Measurements from ENCODE around the gene HDAC4. TPM values are rescaled to one million over a fixed set of nuclear protein-coding genes. Genes with fewer than 3 reads are reported as not detected.
A peak's percentile ranks its signal among the peaks of the same experiment; 100 is the strongest.

The HDAC4 gene
- total RNA-seq, 1 experiment from 2014 or later: 32.0 TPM

DNA sequence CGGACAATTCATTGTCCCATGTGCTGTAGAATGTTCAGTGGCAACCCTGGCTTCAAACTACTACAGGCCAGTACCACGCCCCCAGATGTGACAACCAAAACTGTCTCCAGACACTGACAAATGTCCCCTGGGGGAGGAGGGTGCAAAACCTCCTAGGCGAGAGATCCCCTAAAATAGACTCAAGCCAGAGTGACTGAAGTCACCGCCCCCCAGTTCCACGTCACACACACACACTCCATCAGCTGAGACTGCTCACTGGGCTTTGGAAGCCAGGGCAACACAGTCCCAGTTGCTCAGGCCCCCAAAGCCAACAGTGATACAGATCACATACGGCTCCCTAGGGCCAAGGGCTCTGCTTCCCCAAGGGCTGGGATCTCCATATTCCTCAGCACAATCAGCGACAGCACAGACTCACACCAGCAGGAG is 19.1 kb downstream of the HDAC4 start:
- no peak overlapping the region for H3K56ac ChIP-seq (ENCODE audit: insufficient read length, low read depth, low read length)
- Mint-ChIP-seq H3K27me3 (ENCODE audit: low read depth) (no peaks in the 10 kb centered on the region), H3K9me3 (no peaks in the 10 kb centered on the region), H3K4me3 (peak overlapping the region in 1 of 2 experiments; percentile 59; a peak in 2 of 5 replicates), H3K4me1 (peaks cover 51 to 53% of the 10 kb centered on the region in 2 experiments), H3K27ac (peak overlapping the region; percentile 45 to 95 (median 51); a peak in 4 of 7 replicates), H3K36me3 (ENCODE audit: insufficient read depth in 1 of 3, low read depth in 3 of 3) (peaks cover 11 to 14% (median 11%) of the 10 kb centered on the region in 3 experiments)
- no peak overlapping the region for H3T11ph ChIP-seq (ENCODE audit: low read length)
- no peak overlapping the region for H2AFZ ChIP-seq (ENCODE audit: low read length)
- WGBS (ENCODE audit: extremely low coverage, insufficient read length, low lambda C conversion rate): no CpG with 5 or more reads among the region's 7 CpGs
- DNase-seq: no peak
- no peak overlapping the region for H2BK5ac ChIP-seq (ENCODE audit: insufficient read length, low read length)
- H3K27ac ChIP-seq (ENCODE audit: insufficient read length, low read depth, low read length): no peak overlapping the region
- no peak overlapping the region; the same call in 1 of the 2 replicates for H3K14ac ChIP-seq (ENCODE audit: insufficient read depth, low read length)
- H3K4me1 ChIP-seq (ENCODE audit: insufficient read depth, low read length): peaks cover 4% of the 10 kb centered on the region; the same call in 1 of the 2 replicates
- peaks cover 3% of the 10 kb centered on the region; the same call in 1 of the 2 replicates for H3K79me2 ChIP-seq (ENCODE audit: insufficient read depth, low read length)
- no peak overlapping the region for H2BK120ac ChIP-seq (ENCODE audit: low read depth, low read length, poor library complexity, severe bottlenecking)
- TF ChIP-seq CTCF (conservative IDR thresholded peaks at IDR 0.05): no peak
- H3K23me2 ChIP-seq (ENCODE audit: insufficient read length, low read depth, low read length, poor library complexity, severe bottlenecking): no peaks in the 10 kb centered on the region
- H3K23ac ChIP-seq (ENCODE audit: insufficient read length, low read depth, low read length): no peak overlapping the region
- H3K18ac ChIP-seq (ENCODE audit: insufficient read length, low read depth, low read length): no peak overlapping the region
- H3K27me3 ChIP-seq (ENCODE audit: insufficient read depth, low read length): no peaks in the 10 kb centered on the region
- H4K5ac ChIP-seq (ENCODE audit: insufficient read length, low read depth, low read length): no peak overlapping the region
- H2BK15ac ChIP-seq (ENCODE audit: low read depth, low read length): no peak overlapping the region
- no peak overlapping the region for H2BK20ac ChIP-seq (ENCODE audit: low read depth, low read length, poor library complexity, severe bottlenecking)
- peaks cover 2% of the 10 kb centered on the region for H3K79me1 ChIP-seq (ENCODE audit: insufficient read depth, low read depth, low read length, poor library complexity, severe bottlenecking)
- no peak overlapping the region for H3K4ac ChIP-seq (ENCODE audit: low read depth, low read length)
- H4K20me1 ChIP-seq (ENCODE audit: control insufficient read depth, insufficient read depth, insufficient read length): no peaks in the 10 kb centered on the region
- H3K9ac ChIP-seq (ENCODE audit: extremely low read depth, insufficient read length, low read length): no peak overlapping the region
- no peak overlapping the region for H3K4me2 ChIP-seq (ENCODE audit: insufficient read depth, insufficient read length, low read length)
- no peaks in the 10 kb centered on the region for H3K9me3 ChIP-seq (ENCODE audit: control insufficient read depth, low read depth, low read length)
- no peak overlapping the region for H4K8ac ChIP-seq (replicated peaks; ENCODE audit: insufficient read length, low read depth, low read length)
- no peak overlapping the region for H2AK5ac ChIP-seq (ENCODE audit: insufficient read length, low read length)
- no peak overlapping the region for H2BK12ac ChIP-seq (ENCODE audit: insufficient read length, low read depth, low read length)
- H4K91ac ChIP-seq (ENCODE audit: insufficient read length, low read depth, low read length): no peak overlapping the region
